GM12801 (cell line): ENCODE measurements around the gene TMEM61.

Experiments used
- TF ChIP-seq, protein P1 (sequence below): IDR thresholded peaks from one replicate; pipeline ENCODE4 v1.5.1; 2011; ENCODE audit warnings: control low read depth; ENCODE audit not compliant: insufficient read length; ENCODE audit errors: extremely low read depth

TMEM61 gene

DNA sequence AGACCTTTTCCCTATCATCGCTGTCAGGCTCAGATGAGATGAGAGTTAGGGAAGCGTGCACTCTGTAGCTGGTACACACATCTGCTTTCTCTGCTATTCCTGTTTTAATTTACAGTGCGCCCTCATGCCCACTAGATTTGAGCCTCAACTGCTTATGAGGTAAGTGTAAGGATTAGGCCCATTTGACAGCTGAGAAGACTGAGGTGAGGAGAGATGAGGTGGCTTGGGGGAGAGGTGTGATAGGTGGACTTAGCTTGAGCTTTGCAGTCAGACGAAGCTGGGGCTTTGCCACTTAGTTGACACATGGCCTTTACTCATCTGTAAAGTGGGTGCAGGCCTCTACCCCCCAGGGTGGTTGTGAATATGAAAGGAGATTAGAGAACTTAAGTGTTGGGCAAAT lies 8.5 kb downstream of the TMEM61 start:
- TF ChIP-seq, protein P1, sequence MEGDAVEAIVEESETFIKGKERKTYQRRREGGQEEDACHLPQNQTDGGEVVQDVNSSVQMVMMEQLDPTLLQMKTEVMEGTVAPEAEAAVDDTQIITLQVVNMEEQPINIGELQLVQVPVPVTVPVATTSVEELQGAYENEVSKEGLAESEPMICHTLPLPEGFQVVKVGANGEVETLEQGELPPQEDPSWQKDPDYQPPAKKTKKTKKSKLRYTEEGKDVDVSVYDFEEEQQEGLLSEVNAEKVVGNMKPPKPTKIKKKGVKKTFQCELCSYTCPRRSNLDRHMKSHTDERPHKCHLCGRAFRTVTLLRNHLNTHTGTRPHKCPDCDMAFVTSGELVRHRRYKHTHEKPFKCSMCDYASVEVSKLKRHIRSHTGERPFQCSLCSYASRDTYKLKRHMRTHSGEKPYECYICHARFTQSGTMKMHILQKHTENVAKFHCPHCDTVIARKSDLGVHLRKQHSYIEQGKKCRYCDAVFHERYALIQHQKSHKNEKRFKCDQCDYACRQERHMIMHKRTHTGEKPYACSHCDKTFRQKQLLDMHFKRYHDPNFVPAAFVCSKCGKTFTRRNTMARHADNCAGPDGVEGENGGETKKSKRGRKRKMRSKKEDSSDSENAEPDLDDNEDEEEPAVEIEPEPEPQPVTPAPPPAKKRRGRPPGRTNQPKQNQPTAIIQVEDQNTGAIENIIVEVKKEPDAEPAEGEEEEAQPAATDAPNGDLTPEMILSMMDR = no peak

DNA sequence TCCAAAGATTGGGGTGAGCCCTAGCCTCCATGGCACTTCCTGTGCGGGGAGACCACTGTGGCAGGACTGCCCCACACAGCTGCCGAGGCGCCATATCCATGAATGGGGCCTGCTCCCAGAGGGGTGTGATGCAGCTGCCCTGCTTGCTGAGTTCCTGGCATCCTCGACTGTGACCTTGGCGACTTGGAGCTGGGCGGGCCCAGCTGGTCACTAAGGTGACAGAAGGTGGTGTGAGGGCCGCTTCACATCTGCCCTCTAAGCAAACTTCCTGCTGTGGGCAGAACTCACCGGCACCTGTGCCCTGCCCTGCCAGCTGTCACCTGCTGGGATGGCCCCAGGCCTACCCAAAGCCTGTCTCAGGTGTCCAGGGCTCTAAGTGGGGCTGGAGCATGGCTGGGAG lies 9.0 kb downstream of the TMEM61 start:
- TF ChIP-seq, protein P1 = no peak

DNA sequence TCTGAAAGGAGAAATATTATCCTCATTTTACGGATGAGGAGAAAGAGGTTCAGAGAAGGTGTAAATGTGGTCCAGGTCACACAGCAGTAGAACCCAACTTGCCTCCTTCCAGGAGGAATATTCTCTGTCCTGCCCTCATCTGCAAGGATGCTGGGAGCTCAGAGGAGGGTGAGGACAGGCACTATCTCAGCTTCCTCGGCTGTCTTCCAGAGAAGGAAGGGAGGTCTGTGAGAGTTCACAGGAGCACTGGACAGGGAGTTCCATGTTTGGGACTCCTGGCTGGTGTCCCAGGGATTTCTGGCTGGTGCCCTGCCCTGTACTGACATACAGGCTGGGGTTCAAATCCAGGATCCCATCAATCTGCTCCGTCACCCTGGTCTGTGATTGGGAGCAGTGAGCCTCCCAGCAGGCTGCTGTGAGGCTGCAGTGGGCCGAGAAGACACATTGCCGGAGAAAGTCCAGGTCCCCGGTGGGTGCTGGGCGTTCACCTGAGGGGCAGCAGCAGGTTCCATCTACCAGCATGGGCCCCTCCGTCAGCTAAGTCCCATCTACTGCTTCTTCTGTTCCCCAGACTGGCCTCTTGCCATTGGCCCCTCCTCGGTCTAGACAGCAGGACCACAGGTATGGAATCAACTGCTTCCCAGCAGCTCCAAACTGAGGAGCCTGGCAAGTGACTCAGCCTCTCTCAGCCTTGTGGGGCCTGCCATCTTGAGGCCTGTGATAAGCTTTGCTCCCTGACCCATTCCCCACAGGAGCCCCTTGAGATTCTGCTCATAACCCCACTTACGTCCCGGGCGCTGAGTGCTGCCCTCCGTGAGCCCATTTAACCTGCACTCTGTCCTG lies 9.8 kb downstream of the TMEM61 start:
- TF ChIP-seq, protein P1 = no peak

DNA sequence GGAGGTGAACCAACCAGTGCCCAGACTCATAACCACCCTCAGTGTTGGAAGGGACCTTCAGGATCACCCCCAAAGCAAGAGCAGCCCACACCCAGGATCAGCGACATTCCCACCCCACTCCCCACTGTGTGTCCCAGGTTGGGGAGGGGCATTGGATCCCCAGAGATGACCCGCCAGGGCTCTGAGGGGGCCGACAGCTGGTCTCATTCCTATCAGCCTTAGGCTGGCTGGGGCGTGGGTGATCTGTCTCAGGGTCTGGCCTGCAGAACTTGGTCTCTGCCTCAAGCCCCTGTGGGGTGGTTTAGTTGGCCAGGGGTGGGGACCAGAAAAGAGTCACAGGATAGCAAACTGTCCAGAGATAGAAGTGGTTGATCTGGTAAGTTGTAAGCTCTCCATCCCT lies 10.5 kb downstream of the TMEM61 start:
- TF ChIP-seq, protein P1 = no peak

GRCh38 chr1:54991939-54992338 lies 11.5 kb downstream of the TMEM61 start:
- TF ChIP-seq, protein P1 = no peak

GRCh38 chr1:54993140-54993539 lies 12.7 kb downstream of the TMEM61 start:
- TF ChIP-seq, protein P1 = no peak

DNA sequence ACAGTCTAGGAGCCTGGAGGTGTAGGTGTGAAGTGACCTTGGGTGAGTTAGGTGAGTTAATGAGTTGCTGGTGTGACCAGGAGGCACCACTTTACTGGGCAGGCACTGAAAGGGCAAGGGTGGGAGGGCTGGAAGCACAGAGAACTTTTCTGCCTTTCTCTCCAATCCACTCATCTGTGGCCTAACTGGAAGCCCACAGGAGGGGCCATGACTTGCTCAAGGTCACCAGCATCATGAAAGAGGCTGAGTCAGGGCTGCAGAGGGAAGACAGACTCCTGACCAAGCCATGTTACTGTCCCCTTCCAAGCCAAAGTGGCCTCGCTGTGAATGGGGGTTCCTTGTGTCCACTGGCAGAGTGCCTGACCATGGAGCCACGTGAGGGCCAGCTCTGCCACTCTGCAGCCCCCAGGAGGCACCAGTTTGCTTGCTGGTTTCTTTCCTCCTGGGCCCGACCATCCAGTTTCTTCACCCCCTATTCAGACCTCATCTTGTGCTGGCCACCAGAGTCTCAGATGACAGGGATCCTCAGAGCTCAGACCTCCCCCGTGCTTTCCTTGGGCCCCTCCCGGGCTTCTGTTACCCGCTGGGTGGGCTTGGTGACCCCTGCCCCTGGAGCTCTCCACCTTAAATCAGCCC lies 14.0 kb downstream of the TMEM61 start:
- TF ChIP-seq, protein P1 = no peak
